Activated gamma-delta T cell (primary cell): Measurements from ENCODE around the gene CFDP1.
"Not testable (repeated sequence)": the region's sequence is repeated elsewhere in the genome, so short reads cannot be mapped to it uniquely, and the experiment has no call there.

Experiments
- DNase-seq: peaks from one replicate; lab custom pipeline; 2025; lab: John Stamatoyannopoulos, UW
- total RNA-seq, 2 donors: gene quantifications; one replicate each; lab custom pipeline; 2026; lab: John Stamatoyannopoulos, UW

The CFDP1 gene
- total RNA-seq = 15.6 to 17.7 reads per million in 2 donors

GRCh38 chr16:75432828-75433731 lies at the start of gene CFDP1:
TSS of gene CFDP1 (minus strand) at chr16:75433503. CDS start at chr16:75433352, 151 bp downstream.
- peak; percentile 86 for DNase-seq

- DNase-seq = no peak
Measured at GRCh38 chr16:75482434-75483205, 49.3 kb upstream of the CFDP1 start.

GRCh38 chr16:75481475-75481874 lies 48.2 kb upstream of the CFDP1 start:
- no peak for DNase-seq

GRCh38 chr16:75479421-75479990 lies 46.2 kb upstream of the CFDP1 start:
- no peak for DNase-seq

GRCh38 chr16:75478480-75479345 lies 45.4 kb upstream of the CFDP1 start:
- DNase-seq = no peak

- DNase-seq = no peak
Measured at GRCh38 chr16:75477680-75478473, 44.6 kb upstream of the CFDP1 start.

GRCh38 chr16:75476817-75477216 lies 43.5 kb upstream of the CFDP1 start:
- no peak for DNase-seq

GRCh38 chr16:75475420-75475847 lies 42.1 kb upstream of the CFDP1 start:
- DNase-seq = no peak

- no peak for DNase-seq
Measured at GRCh38 chr16:75472908-75473877, 39.9 kb upstream of the CFDP1 start.

- DNase-seq = no peak
Measured at GRCh38 chr16:75471723-75472633, 38.7 kb upstream of the CFDP1 start.

- no peak for DNase-seq
Measured at GRCh38 chr16:75466760-75467159, 33.5 kb upstream of the CFDP1 start.

GRCh38 chr16:75464122-75464918 lies 31.0 kb upstream of the CFDP1 start, which contains the start of gene TMEM170A:
TSS of gene TMEM170A (minus strand) at chr16:75464689. CDS start at chr16:75464600, 89 bp downstream.
- peak; percentile 97 for DNase-seq

GRCh38 chr16:75463389-75464121 lies 30.3 kb upstream of the CFDP1 start:
- DNase-seq = not testable (repeated sequence)

- DNase-seq = no peak
Measured at GRCh38 chr16:75462806-75463205, 29.5 kb upstream of the CFDP1 start.

- no peak for DNase-seq
Measured at GRCh38 chr16:75461575-75461974, 28.3 kb upstream of the CFDP1 start.

GRCh38 chr16:75460446-75460845 lies 27.1 kb upstream of the CFDP1 start:
- no peak for DNase-seq

GRCh38 chr16:75459691-75460090 lies 26.4 kb upstream of the CFDP1 start:
- no peak for DNase-seq
